ENCODE measurements around the gene PANX3. TPM values are rescaled to one million over a fixed set of nuclear protein-coding genes. Genes with fewer than 3 reads are reported as not detected.

Gene PANX3
- total and polyA plus RNA-seq, 2 of the 13 experiments (the other 11 are each of a cell fraction or from before 2014, with no cell fraction given): not detected

GRCh38 chr11:124633355-124633754 is 22.1 kb downstream of the PANX3 start:
- BruUV-seq (replicated peaks): no TSS peak

More at GRCh38 chr11:124633355-124633754, 22.1 kb downstream of the PANX3 start:
- Histone ChIP-seq H2AFZ (ENCODE audit: low read length) (no peak overlapping the region), H3K36me3 (replicated peaks in 1 of 2; ENCODE audit: control insufficient read depth in 1 of 2, insufficient read depth in 2 of 2, low read length in 2 of 2) (peaks cover 15 to 52% of the 10 kb centered on the region in 2 experiments), H3K4me2 (ENCODE audit: low read depth, low read length) (no peak overlapping the region), H3K9me3 (ENCODE audit: low read length) (no peaks in the 10 kb centered on the region), H4K20me1 (ENCODE audit: insufficient read depth, low read length) (no peaks in the 10 kb centered on the region), H3K27me3 (ENCODE audit: control insufficient read depth in 1 of 2, insufficient read depth in 2 of 2, low read length in 2 of 2) (no peaks in the 10 kb centered on the region), H3K4me1 (ENCODE audit: insufficient read depth, low read length) (no peaks in the 10 kb centered on the region), H3K4me3 (replicated peaks in 1 of 3; ENCODE audit: insufficient read depth in 1 of 3, low read depth in 2 of 3, low read length in 3 of 3) (no peak overlapping the region), H3K9ac (ENCODE audit: insufficient read depth, low read depth, low read length) (no peak overlapping the region), H3K79me2 (ENCODE audit: insufficient read depth, low read length) (no peaks in the 10 kb centered on the region), H3K27ac (ENCODE audit: extremely low read length, insufficient read depth, low read length) (no peak overlapping the region)
- CTCF ChIA-PET (ENCODE audit: low intra/inter-chr PET ratio, low total read pairs): no interaction called here
- 94% methylated on average over 1 of the region's 1 CpG for WGBS (ENCODE audit: low lambda C conversion rate)
- DNase-seq (ENCODE audit: low spot score) (no peak), FAIRE-seq (no peak), ATAC-seq (peak; percentile 87)
- POLR2A ChIA-PET: interaction anchor here (3.8 kb wide), 1 partner anchor 11 kb away, joined by 10 read pairs; the partner anchor contains the start of gene TBRG1
- TF ChIP-seq, protein P1, sequence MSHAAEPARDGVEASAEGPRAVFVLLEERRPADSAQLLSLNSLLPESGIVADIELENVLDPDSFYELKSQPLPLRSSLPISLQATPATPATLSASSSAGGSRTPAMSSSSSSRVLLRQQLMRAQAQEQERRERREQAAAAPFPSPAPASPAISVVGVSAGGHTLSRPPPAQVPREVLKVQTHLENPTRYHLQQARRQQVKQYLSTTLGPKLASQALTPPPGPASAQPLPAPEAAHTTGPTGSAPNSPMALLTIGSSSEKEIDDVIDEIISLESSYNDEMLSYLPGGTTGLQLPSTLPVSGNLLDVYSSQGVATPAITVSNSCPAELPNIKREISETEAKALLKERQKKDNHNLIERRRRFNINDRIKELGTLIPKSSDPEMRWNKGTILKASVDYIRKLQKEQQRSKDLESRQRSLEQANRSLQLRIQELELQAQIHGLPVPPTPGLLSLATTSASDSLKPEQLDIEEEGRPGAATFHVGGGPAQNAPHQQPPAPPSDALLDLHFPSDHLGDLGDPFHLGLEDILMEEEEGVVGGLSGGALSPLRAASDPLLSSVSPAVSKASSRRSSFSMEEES (CRISPR knock-in tag; IDR thresholded peaks at IDR 0.05): no peak
- TF ChIP-seq ZNF382 (CRISPR knock-in tag; IDR thresholded peaks at IDR 0.05; ENCODE audit: borderline replicate concordance) (no peak), TAF1 (CRISPR knock-in tag; IDR thresholded peaks at IDR 0.05) (no peak), GLMP (CRISPR knock-in tag; IDR thresholded peaks at IDR 0.05; ENCODE audit: borderline replicate concordance) (no peak), CBX1 (IDR thresholded peaks at IDR 0.05; ENCODE audit: low read depth) (no peak), SNAI1 (CRISPR knock-in tag; IDR thresholded peaks at IDR 0.05; ENCODE audit: borderline replicate concordance) (no peak), MAFF (IDR thresholded peaks at IDR 0.05; ENCODE audit: low read depth, low read length) (no peak), NFYC (CRISPR knock-in tag; IDR thresholded peaks at IDR 0.05) (no peak)
- in situ Hi-C loops (cut with HindIII; ENCODE audit: extremely low pct_ligation_motif_present, low pct_unique_long_range_greater_than_20kb): no loop called here
- intact Hi-C loops (cut with micrococcal nuclease; ENCODE audit: unreplicated experiment): no loop called here
